H9 (cell line): ENCODE measurements around the gene DOHH. TPM values are rescaled to one million over a fixed set of nuclear protein-coding genes. Genes with fewer than 3 reads are reported as not detected.

ENCODE experiments used
- DNase-seq: peaks from one replicate; pipeline ENCODE4 v3.0.0-alpha.2; 2017
- H2AFZ ChIP-seq: one replicate; pipeline ENCODE4 v1.6.1; 2013; ENCODE audit warnings: mild to moderate bottlenecking, low read length, control low read depth, moderate library complexity
- H2AK5ac ChIP-seq: 2 replicates; pipeline ENCODE4 v1.6.1; 2013; ENCODE audit warnings: low read length, control low read depth, mixed read lengths; ENCODE audit not compliant: insufficient read length
- H2BK120ac ChIP-seq: one replicate; pipeline ENCODE4 v1.6.1; 2013; ENCODE audit warnings: low read depth, mild to moderate bottlenecking, low read length, control low read depth, inconsistent platforms; ENCODE audit not compliant: poor library complexity, severe bottlenecking
- H2BK12ac ChIP-seq: 2 replicates; pipeline ENCODE4 v1.6.1; 2013; ENCODE audit warnings: low read length, control low read depth, mixed read lengths, low read depth; ENCODE audit not compliant: insufficient read length
- H2BK15ac ChIP-seq: 2 replicates; pipeline ENCODE4 v1.6.1; 2013; ENCODE audit warnings: low read depth, low read length, control low read depth
- H2BK20ac ChIP-seq: one replicate; pipeline ENCODE4 v1.6.1; 2013; ENCODE audit warnings: low read depth, mild to moderate bottlenecking, low read length, control low read depth, inconsistent platforms; ENCODE audit not compliant: poor library complexity, severe bottlenecking
- H2BK5ac ChIP-seq: 2 replicates; pipeline ENCODE4 v1.6.1; 2013; ENCODE audit warnings: low read length, control low read depth, mixed read lengths; ENCODE audit not compliant: insufficient read length
- H3K14ac ChIP-seq: 2 replicates; pipeline ENCODE4 v1.6.1; 2013; ENCODE audit warnings: low read length, control low read depth; ENCODE audit not compliant: insufficient read depth
- H3K18ac ChIP-seq: 2 replicates; pipeline ENCODE4 v1.6.1; 2013; ENCODE audit warnings: low read depth, mild to moderate bottlenecking, mixed read lengths, low read length, control low read depth; ENCODE audit not compliant: insufficient read length
- H3K23ac ChIP-seq: 2 replicates; pipeline ENCODE4 v1.6.1; 2013; ENCODE audit warnings: low read length, control low read depth, mixed read lengths, low read depth; ENCODE audit not compliant: insufficient read length
- H3K23me2 ChIP-seq: 2 replicates; pipeline ENCODE4 v1.6.1; 2013; ENCODE audit warnings: low read depth, mild to moderate bottlenecking, mixed read lengths, low read length, control low read depth; ENCODE audit not compliant: insufficient read length, poor library complexity, severe bottlenecking
- H3K27ac ChIP-seq: 2 replicates; pipeline ENCODE4 v1.5.1; 2013; ENCODE audit warnings: low read length, control low read depth, mixed read lengths, low read depth; ENCODE audit not compliant: insufficient read length
- H3K27me3 ChIP-seq: 2 replicates; pipeline ENCODE4 v1.6.1; 2013; ENCODE audit warnings: low read length, control low read depth, inconsistent platforms; ENCODE audit not compliant: insufficient read depth
- H3K4ac ChIP-seq: 2 replicates; pipeline ENCODE4 v1.6.1; 2013; ENCODE audit warnings: low read depth, mild to moderate bottlenecking, control low read depth, inconsistent platforms, low read length, moderate library complexity
- H3K4me1 ChIP-seq: 2 replicates; pipeline ENCODE4 v1.6.1; 2013; ENCODE audit warnings: low read length, control low read depth, inconsistent platforms; ENCODE audit not compliant: insufficient read depth
- H3K4me2 ChIP-seq: 2 replicates; pipeline ENCODE4 v1.6.1; 2013; ENCODE audit warnings: low read length, control low read depth, mixed read lengths; ENCODE audit not compliant: insufficient read length, insufficient read depth
- H3K56ac ChIP-seq: 2 replicates; pipeline ENCODE4 v1.6.1; 2013; ENCODE audit warnings: low read depth, mild to moderate bottlenecking, mixed read lengths, low read length, control low read depth; ENCODE audit not compliant: insufficient read length
- H3K79me1 ChIP-seq: 2 replicates; pipeline ENCODE4 v1.6.1; 2013; ENCODE audit warnings: low read depth, mild to moderate bottlenecking, moderate library complexity, low read length, control low read depth, inconsistent platforms; ENCODE audit not compliant: insufficient read depth, poor library complexity, severe bottlenecking
- H3K79me2 ChIP-seq: 2 replicates; pipeline ENCODE4 v1.6.1; 2013; ENCODE audit warnings: low read length, control low read depth, inconsistent platforms; ENCODE audit not compliant: insufficient read depth
- H3K9ac ChIP-seq: 2 replicates; pipeline ENCODE4 v1.6.1; 2013; ENCODE audit warnings: low read length, control low read depth, mixed read lengths; ENCODE audit not compliant: insufficient read length; ENCODE audit errors: extremely low read depth
- H3K9me3 ChIP-seq: one replicate; pipeline ENCODE4 v1.6.1; 2013; ENCODE audit warnings: low read depth, low read length, inconsistent platforms; ENCODE audit not compliant: control insufficient read depth
- H3T11ph ChIP-seq: one replicate; pipeline ENCODE4 v1.6.1; 2013; ENCODE audit warnings: mild to moderate bottlenecking, low read length, control low read depth, inconsistent platforms
- H4K20me1 ChIP-seq: one replicate; pipeline ENCODE4 v1.6.1; 2013; ENCODE audit not compliant: control insufficient read depth, insufficient read length, insufficient read depth
- H4K5ac ChIP-seq: 2 replicates; pipeline ENCODE4 v1.6.1; 2013; ENCODE audit warnings: low read depth, mild to moderate bottlenecking, mixed read lengths, low read length, control low read depth; ENCODE audit not compliant: insufficient read length
- H4K8ac ChIP-seq: replicated peaks from 2 replicates; pipeline ENCODE4 v1.6.1; 2013; ENCODE audit warnings: low read length, control low read depth, mixed read lengths, low read depth; ENCODE audit not compliant: insufficient read length
- H4K91ac ChIP-seq: 2 replicates; pipeline ENCODE4 v1.6.1; 2013; ENCODE audit warnings: low read depth, mild to moderate bottlenecking, moderate library complexity, mixed read lengths, low read length, control low read depth; ENCODE audit not compliant: insufficient read length
- H3K27ac Mint-ChIP-seq, 3 experiments: 2 replicates in 2 of 3; 3 replicates in 1 of 3; pipeline ENCODE4 v1.8.0; 2020 to 2021; ENCODE audit warnings: mixed read lengths in 3 of 3, mild to moderate bottlenecking in 1 of 3, moderate library complexity in 1 of 3
- H3K27me3 Mint-ChIP-seq: 2 replicates; pipeline ENCODE4 v1.8.0; 2021; ENCODE audit warnings: low read depth, mild to moderate bottlenecking, moderate library complexity, mixed read lengths
- H3K36me3 Mint-ChIP-seq, 3 experiments: 2 replicates in 2 of 3; 3 replicates in 1 of 3; pipeline ENCODE4 v1.8.0; 2020 to 2021; ENCODE audit warnings: low read depth in 3 of 3, mixed read lengths in 3 of 3; ENCODE audit not compliant: insufficient read depth in 1 of 3
- H3K4me1 Mint-ChIP-seq, 2 experiments: 2 replicates each; pipeline ENCODE4 v1.8.0; 2020; ENCODE audit warnings: mixed read lengths in 2 of 2
- H3K4me3 Mint-ChIP-seq, 2 experiments: 2 replicates in 1 of 2; 3 replicates in 1 of 2; pipeline ENCODE4 v1.8.0; 2020 to 2021; ENCODE audit warnings: mild to moderate bottlenecking in 2 of 2, mixed read lengths in 2 of 2, moderate library complexity in 1 of 2
- H3K9me3 Mint-ChIP-seq, 2 experiments: 2 replicates in 1 of 2; 3 replicates in 1 of 2; pipeline ENCODE4 v1.8.0; 2020; ENCODE audit warnings: mild to moderate bottlenecking in 2 of 2, mixed read lengths in 2 of 2, moderate library complexity in 1 of 2
- CTCF ChIP-seq: fragments of 200-600 bp; sonication (generic); conservative IDR thresholded peaks from 3 replicates; pipeline ENCODE4 v1.8.0; 2021; ENCODE audit warnings: antibody characterized with exemption, mild to moderate bottlenecking
- WGBS: extraction: QIAGEN DNeasy Blood & Tissue Kit; methylation state at CpG from one replicate; pipeline ENCODE4 v1.1.7; 2013; ENCODE audit warnings: missing lambda C conversion rate, low lambda C conversion rate, mixed read lengths; ENCODE audit not compliant: insufficient read length; ENCODE audit errors: extremely low coverage; 5-methylcytosine and 5-hydroxymethylcytosine counted together
- total RNA-seq: library from RNA; stranded (reverse); gene quantifications from 2 replicates; pipeline ENCODE4 v1.2.1, GENCODE V29; 2021

Gene DOHH
- total RNA-seq, 1 experiment from 2014 or later = 16.5 TPM

GRCh38 chr19:3546119-3546518, 45.6 kb upstream of the DOHH start:
- H2BK5ac ChIP-seq = no peak overlapping the region
- H3K4me1 Mint-ChIP-seq = peaks cover 2 to 3% of the 10 kb centered on the region in 2 experiments; a peak in 1 of 4 replicates
- H3K4me3 Mint-ChIP-seq = no peak overlapping the region
- no peaks in the 10 kb centered on the region for H4K20me1 ChIP-seq
- no peaks in the 10 kb centered on the region for H3K9me3 Mint-ChIP-seq
- H2AK5ac ChIP-seq = no peak overlapping the region
- H3K79me2 ChIP-seq = no peaks in the 10 kb centered on the region
- H3K9me3 ChIP-seq = no peaks in the 10 kb centered on the region
- H3K79me1 ChIP-seq = no peaks in the 10 kb centered on the region
- H4K91ac ChIP-seq = no peak overlapping the region
- no peak overlapping the region for H3K14ac ChIP-seq
- H4K5ac ChIP-seq = no peak overlapping the region
- H3K27ac Mint-ChIP-seq = no peak overlapping the region
- no peaks in the 10 kb centered on the region for H3K23me2 ChIP-seq
- no peak overlapping the region for H2BK20ac ChIP-seq
- no peak overlapping the region for H2BK15ac ChIP-seq
- H3K4me1 ChIP-seq = no peaks in the 10 kb centered on the region
- no peak overlapping the region for H2BK120ac ChIP-seq
- no peak overlapping the region for H3K27ac ChIP-seq
- no peak overlapping the region for H3T11ph ChIP-seq
- TF ChIP-seq CTCF = no peak
- H3K27me3 Mint-ChIP-seq = no peaks in the 10 kb centered on the region
- H3K9ac ChIP-seq = no peak overlapping the region
- H3K56ac ChIP-seq = no peak overlapping the region
- H2AFZ ChIP-seq = no peak overlapping the region
- no CpG with 5 or more reads among the region's 23 CpGs for WGBS
- DNase-seq = no peak
- H3K36me3 Mint-ChIP-seq = peaks cover 4 to 13% (median 12%) of the 10 kb centered on the region in 3 experiments; a peak in 6 of 7 replicates
- H4K8ac ChIP-seq = no peak overlapping the region
- H3K4ac ChIP-seq = no peak overlapping the region
- no peak overlapping the region for H2BK12ac ChIP-seq
- no peak overlapping the region for H3K18ac ChIP-seq
- no peaks in the 10 kb centered on the region for H3K27me3 ChIP-seq
- no peak overlapping the region for H3K4me2 ChIP-seq
- H3K23ac ChIP-seq = no peak overlapping the region
